ENCODE measurements around the gene FYCO1. TPM values are rescaled to one million over a fixed set of nuclear protein-coding genes. Genes with fewer than 3 reads are reported as not detected.

FYCO1 gene
- total and polyA plus RNA-seq, 2 of the 13 experiments (the other 11 are each of a cell fraction or from before 2014, with no cell fraction given): 2.7 to 4.2 TPM

GRCh38 chr3:45869638-45870037, 126.0 kb downstream of the FYCO1 start:
- 4% methylated on average over 3 of the region's 3 CpGs for WGBS (ENCODE audit: low lambda C conversion rate)
- ChIA-PET CTCF (ENCODE audit: low intra/inter-chr PET ratio, low total read pairs) (no interaction called here), POLR2A (no interaction called here)
- no peak overlapping the region for H2AFZ ChIP-seq (ENCODE audit: low read length)
- H4K20me1 ChIP-seq (ENCODE audit: insufficient read depth, low read length): no peaks in the 10 kb centered on the region
- TF ChIP-seq ATF7 (IDR thresholded peaks at IDR 0.05): peak; percentile 94
- no peak for TF ChIP-seq ATF7 (CRISPR knock-in tag; IDR thresholded peaks at IDR 0.05)
- TF ChIP-seq YEATS2 (CRISPR knock-in tag; IDR thresholded peaks at IDR 0.05; ENCODE audit: borderline replicate concordance): no peak
- TF ChIP-seq CREB1 (IDR thresholded peaks at IDR 0.05): peak; percentile 59
- no peak for TF ChIP-seq CREB1 (CRISPR knock-in tag; IDR thresholded peaks at IDR 0.05)
- intact Hi-C loops (cut with micrococcal nuclease; ENCODE audit: unreplicated experiment) (no loop called here), in situ Hi-C loops (cut with HindIII; ENCODE audit: extremely low pct_ligation_motif_present, low pct_unique_long_range_greater_than_20kb) (no loop called here)
- H3K9ac ChIP-seq (ENCODE audit: insufficient read depth, low read depth, low read length): no peak overlapping the region
- H3K4me3 ChIP-seq (replicated peaks in 1 of 3; ENCODE audit: insufficient read depth in 1 of 3, low read depth in 2 of 3, low read length in 3 of 3): no peak overlapping the region
- no peak overlapping the region for H3K4me2 ChIP-seq (ENCODE audit: low read depth, low read length)
- H3K27me3 ChIP-seq (ENCODE audit: control insufficient read depth in 1 of 2, insufficient read depth in 2 of 2, low read length in 2 of 2): no peaks in the 10 kb centered on the region; a peak in 1 of 5 replicates
- no peaks in the 10 kb centered on the region for H3K9me3 ChIP-seq (ENCODE audit: low read length)
- no peaks in the 10 kb centered on the region for H3K79me2 ChIP-seq (ENCODE audit: insufficient read depth, low read length)
- peaks cover 5% of the 10 kb centered on the region for H3K4me1 ChIP-seq (ENCODE audit: insufficient read depth, low read length)
- no TSS peak for BruUV-seq (replicated peaks)
- FAIRE-seq (no peak), DNase-seq (ENCODE audit: low spot score) (no peak), ATAC-seq (no peak)
- no peaks in the 10 kb centered on the region for H3K36me3 ChIP-seq (replicated peaks in 1 of 2; ENCODE audit: control insufficient read depth in 1 of 2, insufficient read depth in 2 of 2, low read length in 2 of 2)
- H3K27ac ChIP-seq (ENCODE audit: extremely low read length, insufficient read depth, low read length): no peak overlapping the region

GRCh38 chr3:45868650-45869049, 127.0 kb downstream of the FYCO1 start:
- Histone ChIP-seq H3K27ac (ENCODE audit: extremely low read length, insufficient read depth, low read length) (no peak overlapping the region), H3K9ac (ENCODE audit: insufficient read depth, low read depth, low read length) (no peak overlapping the region), H3K36me3 (replicated peaks in 1 of 2; ENCODE audit: control insufficient read depth in 1 of 2, insufficient read depth in 2 of 2, low read length in 2 of 2) (no peaks in the 10 kb centered on the region), H3K4me2 (ENCODE audit: low read depth, low read length) (no peak overlapping the region), H3K4me3 (replicated peaks in 1 of 3; ENCODE audit: insufficient read depth in 1 of 3, low read depth in 2 of 3, low read length in 3 of 3) (no peak overlapping the region), H2AFZ (ENCODE audit: low read length) (no peak overlapping the region), H4K20me1 (ENCODE audit: insufficient read depth, low read length) (no peaks in the 10 kb centered on the region), H3K79me2 (ENCODE audit: insufficient read depth, low read length) (no peaks in the 10 kb centered on the region), H3K27me3 (ENCODE audit: control insufficient read depth in 1 of 2, insufficient read depth in 2 of 2, low read length in 2 of 2) (no peaks in the 10 kb centered on the region; a peak in 1 of 5 replicates), H3K9me3 (ENCODE audit: low read length) (no peaks in the 10 kb centered on the region), H3K4me1 (ENCODE audit: insufficient read depth, low read length) (no peaks in the 10 kb centered on the region)
- intact Hi-C loops (cut with micrococcal nuclease; ENCODE audit: unreplicated experiment): no loop called here
- in situ Hi-C loops (cut with HindIII; ENCODE audit: extremely low pct_ligation_motif_present, low pct_unique_long_range_greater_than_20kb): no loop called here
- POLR2A ChIA-PET: no interaction called here
- WGBS (ENCODE audit: low lambda C conversion rate): 0% methylated on average over 2 of the region's 2 CpGs
- no TSS peak for BruUV-seq (replicated peaks)
- no peak for FAIRE-seq
- CTCF ChIA-PET (ENCODE audit: low intra/inter-chr PET ratio, low total read pairs): no interaction called here
- DNase-seq (ENCODE audit: low spot score): no peak
- no peak for ATAC-seq
- no peak for TF ChIP-seq ZNF142 (CRISPR knock-in tag; IDR thresholded peaks at IDR 0.05)
- no peak for TF ChIP-seq TEAD3 (CRISPR knock-in tag; optimal IDR thresholded peaks at IDR 0.05; ENCODE audit: borderline replicate concordance)
- TF ChIP-seq NR1H2 (CRISPR knock-in tag; IDR thresholded peaks at IDR 0.05; ENCODE audit: borderline replicate concordance, low read depth): no peak
- no peak for TF ChIP-seq TAF15 (IDR thresholded peaks at IDR 0.05; ENCODE audit: low read depth, low read length, poor library complexity, severe bottlenecking)
- TF ChIP-seq HOXA5 (CRISPR knock-in tag; IDR thresholded peaks at IDR 0.05): no peak
- no peak for TF ChIP-seq ZNF230 (CRISPR knock-in tag; IDR thresholded peaks at IDR 0.05)
- TF ChIP-seq SKIL (CRISPR knock-in tag; IDR thresholded peaks at IDR 0.05; ENCODE audit: borderline replicate concordance): no peak
- no peak for TF ChIP-seq ZNF260 (CRISPR knock-in tag; IDR thresholded peaks at IDR 0.05; ENCODE audit: borderline replicate concordance, low read depth)

Measured in HepG2 (cell line).